ENCODE data around the gene SLC25A30. TPM values are rescaled to one million over a fixed set of nuclear protein-coding genes. Genes with fewer than 3 reads are reported as not detected.
A peak's percentile ranks its signal among the peaks of the same experiment; 100 is the strongest.
"Not testable (repeated sequence)": the region's sequence is repeated elsewhere in the genome, so short reads cannot be mapped to it uniquely, and the experiment has no call there.

Gene SLC25A30
- total RNA-seq, 1 donor from 2014 or later: 33.2 TPM

DNA sequence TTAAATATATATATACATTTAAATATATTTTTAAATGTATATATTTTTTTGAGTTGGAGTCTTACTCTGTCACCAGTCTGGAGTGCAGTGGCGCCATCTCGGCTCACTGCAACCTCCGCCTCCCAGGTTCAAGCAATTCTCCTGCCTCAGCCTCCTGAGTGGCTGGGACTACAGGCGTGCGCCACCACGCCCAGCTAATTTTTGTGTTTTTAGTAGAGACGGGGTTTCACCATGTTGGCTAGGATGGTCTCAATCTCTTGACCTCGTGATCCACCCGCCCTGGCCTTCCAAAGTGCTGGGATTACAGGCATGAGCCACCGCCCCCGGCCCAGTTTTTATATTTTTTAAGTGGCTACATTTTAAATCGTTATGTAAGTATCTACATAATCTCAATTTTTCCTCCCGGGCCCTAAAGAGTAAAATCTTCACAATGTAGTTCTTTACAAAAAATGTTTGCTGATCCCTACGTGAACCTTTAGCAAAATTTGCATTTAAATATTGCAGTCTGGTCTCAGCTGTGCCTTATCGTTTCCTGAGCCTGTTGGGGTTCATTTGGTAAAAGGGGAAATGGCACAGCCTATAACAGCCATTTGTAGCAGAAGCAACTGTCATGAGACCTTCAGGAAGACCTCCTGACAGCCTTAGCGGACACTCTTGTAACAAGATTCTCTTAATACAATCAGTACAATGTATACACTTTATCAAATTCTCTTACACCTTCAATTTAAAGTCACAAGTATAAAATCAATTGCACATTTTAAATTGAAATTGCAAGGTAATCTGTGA, 8.1 kb upstream of the SLC25A30 start:
- DNase-seq: not testable (repeated sequence)

DNA sequence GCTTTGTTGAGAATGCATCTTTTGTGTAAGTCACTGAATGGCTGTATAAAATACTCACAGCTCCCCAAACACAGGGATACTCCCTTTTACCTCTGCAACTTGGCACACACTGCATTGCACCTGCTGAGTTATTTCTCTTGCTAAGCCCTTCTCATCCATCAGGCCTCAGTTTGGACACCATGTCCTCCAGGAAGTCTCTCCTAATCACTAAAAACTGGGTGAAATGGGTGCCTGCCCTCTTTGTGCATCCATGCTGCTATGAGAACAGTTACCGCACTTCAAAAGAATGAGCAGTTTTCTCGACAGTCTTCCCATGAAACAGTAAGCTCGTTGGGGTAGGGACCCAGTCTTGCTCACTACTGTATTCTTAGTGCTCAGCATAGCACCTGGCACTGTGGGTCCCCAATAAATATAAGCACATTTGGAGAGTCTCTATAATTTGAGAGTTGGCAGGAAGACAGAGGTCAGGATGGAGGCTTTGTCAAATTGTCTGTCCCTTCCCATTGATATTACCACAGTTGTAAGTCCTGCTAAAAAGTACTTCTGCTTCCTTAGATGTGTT, 4.6 kb upstream of the SLC25A30 start:
- no peak for DNase-seq

DNA sequence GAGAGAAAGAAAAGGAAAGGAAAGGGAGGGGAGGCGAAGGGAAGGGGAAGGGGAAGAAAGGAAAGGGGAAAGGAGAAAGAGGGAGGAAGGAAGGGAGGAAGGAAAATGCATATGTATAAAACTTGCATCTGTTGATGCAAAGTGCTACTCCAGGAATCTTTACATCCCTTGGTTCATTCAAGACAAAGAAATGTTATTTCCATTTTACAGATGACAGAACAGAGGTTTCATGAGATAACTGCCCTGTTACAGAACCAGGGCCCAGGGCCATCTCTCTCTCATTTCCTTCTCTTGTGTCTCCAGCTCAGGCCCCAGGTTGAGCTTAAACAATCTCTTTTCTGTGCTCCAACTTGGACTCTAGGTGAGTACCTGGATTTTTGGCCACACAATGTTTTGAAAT, 1.8 kb upstream of the SLC25A30 start:
- DNase-seq: no peak

DNA sequence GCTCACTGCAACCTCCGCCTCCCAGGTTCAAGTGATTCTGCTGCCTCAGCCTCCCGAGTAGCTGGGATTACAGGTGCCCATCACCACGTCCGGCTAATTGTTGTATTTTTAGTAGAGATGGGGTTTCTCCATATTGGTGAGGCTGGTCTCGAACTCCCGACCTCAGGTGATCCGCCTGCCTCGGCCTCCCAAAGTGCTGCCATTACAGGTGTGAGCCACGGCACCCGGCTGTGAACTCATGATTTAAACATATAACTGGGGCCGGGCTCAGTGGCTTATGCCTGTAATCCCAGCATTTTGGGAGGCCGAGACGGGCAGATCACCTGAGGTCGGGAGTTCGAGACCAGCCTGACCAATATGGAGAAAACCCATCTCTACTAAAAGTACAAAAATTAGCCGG, 1.2 kb upstream of the SLC25A30 start:
- not testable (repeated sequence) for DNase-seq

DNA sequence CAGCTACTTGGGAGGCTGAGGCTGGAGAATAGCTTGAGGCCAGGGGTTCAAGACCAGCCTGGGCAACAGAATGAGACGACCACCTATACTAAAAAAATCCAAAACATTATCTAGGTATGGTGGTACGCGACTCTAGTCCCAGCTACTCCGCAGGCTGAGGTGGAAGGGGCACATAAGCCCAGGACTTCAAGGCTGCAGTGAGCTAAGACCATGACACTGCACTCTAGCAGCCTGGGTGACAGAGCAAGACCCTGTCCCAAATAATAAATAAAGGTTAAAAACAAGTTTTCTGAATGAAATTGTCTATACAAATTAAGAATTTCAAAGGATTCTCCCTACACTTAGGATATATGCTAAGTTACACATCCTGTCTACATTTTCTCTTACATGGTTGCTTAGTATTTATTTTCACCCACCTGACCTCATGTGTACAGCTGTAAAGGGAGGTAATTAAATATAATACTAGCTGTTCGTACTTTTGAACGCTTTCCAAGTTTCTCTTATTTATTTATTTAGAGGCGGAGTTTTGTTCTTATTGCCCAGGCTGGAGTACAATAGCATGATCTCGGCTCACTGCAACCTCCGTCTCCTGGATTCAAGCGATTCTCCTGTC, 1.6 kb downstream of the SLC25A30 start:
- DNase-seq: peak; percentile 44

DNA sequence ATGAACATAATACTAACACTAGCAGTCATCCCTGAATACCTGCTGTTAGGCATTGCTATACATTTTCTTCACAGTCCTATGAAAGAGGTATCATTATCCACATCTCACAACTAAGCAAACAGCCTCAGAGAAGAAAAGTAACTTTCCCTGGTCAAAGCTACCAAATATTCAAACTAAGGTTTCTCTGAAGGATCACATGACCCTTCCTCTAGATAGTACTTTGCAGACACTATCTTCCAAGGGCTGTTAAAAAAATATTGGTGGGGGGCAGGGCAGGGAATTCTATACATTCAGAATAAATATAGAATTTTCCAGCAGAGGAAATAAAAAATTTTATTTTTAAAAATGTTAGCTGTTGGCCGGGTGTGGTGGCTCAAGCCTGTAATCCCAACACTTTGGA, 3.1 kb downstream of the SLC25A30 start:
- no peak for DNase-seq

DNA sequence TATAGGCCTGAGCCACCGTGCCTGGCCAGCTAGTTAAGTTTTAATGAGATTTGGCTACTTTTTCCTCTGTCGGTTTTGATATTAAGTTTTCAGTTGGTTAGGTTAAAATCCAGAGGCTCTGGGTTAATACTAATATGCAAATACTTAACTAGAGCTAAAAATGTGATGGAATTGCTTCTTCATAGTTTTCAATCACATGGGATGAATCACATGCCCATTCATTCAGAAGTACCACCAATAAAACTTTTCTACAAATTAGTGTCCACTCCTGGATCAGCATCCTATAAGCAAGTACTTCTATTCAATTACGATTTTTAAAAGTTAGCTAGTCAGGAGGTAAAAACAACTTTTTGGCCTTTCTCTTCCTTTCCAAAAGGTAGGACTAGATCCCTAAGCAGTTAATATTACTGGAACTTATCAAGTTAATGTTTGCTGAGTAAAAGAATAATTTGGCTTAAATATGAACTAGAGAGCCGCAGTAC, 4.3 kb downstream of the SLC25A30 start:
- no peak for DNase-seq

DNA sequence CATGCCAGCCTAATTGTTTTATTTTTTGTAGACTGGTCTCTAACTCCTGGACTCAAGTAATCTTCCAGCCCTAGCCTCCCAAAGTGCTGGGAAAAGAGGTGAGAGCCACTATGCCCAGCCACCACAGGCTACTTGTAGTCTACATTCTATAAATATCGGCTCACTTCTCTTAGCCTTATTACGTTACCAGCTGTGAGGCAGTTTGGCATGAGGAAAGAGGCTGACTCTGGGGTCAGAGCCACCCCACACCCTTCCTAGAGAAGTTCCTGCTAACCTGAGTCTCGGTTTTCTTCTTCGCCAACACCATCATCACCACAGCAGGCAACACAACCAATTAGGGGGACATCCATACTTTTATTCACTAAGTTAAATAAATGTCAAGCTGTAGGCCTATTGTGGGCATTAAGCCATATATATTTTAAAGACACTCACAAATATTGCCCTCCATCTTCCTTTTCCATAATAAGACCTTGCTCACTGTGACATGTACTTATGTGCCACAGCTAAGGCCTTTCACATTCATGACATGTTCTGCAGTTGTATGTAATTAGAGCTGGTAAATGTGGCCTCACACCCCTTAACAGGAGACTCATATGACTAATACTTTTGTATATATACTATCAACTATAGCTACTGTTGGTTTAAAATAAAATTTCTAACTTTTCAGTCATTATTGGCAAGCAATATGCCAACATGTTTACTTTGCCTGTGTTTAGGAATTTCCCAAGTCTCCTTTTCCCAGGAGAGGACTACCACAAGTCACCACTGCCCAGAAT, 5.7 kb downstream of the SLC25A30 start:
- no peak for DNase-seq

DNA sequence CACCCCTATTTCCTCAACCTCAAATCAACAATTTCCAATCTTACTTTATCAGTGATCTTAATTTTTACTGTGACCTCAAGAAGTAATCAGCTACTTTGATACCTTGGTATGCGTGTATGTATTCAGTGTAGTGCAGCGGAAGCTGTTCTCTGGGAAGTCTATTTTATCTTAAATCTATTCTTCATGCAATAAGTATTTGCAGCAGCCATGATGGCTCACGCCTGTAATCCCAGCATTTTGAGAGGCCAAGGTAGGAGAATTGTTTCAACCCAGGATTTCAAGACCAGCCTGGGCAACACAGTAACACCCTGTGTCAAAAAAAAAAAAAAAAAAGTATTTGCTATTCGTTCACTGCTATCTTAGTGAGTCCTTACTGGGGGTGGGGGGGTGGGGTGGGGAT, 6.5 kb downstream of the SLC25A30 start:
- DNase-seq: no peak

DNA sequence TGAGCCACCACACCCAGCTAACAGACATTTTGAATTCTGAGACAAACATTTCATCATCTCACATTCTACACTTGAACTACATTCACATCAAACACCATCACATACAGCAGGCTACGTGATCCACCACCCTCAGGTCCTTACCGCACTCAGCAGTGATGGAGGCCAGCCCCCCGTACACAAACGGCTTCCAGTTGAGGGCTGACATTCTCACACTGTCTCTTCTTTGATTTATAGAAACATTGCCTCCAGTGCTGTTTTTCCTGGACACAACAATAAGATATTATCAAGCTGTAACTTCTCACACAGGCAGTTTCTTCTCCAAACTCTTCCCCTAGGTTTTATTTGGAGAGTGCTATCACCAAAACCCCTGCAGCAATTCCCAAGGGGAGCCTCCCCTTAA, 7.0 kb downstream of the SLC25A30 start:
- no peak for DNase-seq

DNA sequence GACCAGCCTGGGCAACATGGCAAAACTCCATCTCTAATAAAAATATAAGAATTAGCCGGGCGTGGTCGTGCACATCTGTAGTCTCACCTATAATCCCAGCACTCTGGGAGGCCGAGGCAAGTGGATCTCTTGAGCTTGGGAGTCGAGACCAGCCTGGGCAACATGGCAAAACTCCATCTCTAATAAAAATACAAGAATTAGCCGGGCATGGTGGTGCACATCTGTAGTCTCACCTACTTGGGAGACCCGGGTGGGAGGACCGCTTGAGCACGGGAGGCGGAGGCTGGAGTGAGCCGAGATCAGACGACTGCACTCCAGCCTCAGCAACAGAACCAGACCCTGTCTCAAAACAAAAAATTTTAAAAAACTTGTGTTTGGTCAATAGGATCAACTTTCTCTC, 7.7 kb downstream of the SLC25A30 start:
- DNase-seq: no peak

DNA sequence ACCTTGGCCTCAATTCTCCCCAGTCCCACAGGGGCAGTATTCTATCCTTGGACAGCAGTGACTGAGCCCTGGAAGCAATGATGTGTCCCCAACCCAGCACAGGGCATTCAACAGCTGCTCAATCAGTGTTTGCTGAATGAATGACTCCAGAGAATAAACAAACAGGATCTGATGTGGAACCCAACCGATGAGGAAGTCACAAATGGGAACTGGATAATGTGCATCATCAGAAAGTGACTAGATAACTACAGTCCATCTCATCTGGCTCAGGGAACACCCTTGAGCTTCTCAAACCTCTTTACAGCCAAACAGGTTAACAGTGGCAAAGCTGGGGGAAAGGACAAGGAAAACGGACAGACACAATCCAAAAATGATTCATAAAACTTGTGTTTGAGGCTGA, 8.2 kb downstream of the SLC25A30 start:
- no peak for DNase-seq

DNA sequence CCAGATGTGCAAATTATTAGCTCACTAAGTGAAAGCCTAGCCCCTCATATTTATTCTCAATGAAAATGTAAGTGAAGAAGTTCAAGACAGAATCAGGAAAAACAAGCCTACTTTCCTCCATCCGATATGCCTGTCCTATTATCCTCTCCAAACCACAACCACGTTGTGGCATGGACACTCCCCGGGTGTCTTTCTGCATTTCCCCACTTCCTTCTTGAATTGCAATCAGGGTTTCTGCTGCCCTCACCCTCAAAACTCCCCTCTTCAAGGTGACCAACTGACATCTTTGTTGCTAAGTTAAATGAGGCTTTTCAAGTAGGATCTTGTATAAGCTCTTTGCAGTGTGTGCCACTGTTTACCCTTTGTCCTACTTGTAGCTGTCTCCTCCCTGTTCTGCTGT, 11.8 kb downstream of the SLC25A30 start:
- no peak for DNase-seq

DNA sequence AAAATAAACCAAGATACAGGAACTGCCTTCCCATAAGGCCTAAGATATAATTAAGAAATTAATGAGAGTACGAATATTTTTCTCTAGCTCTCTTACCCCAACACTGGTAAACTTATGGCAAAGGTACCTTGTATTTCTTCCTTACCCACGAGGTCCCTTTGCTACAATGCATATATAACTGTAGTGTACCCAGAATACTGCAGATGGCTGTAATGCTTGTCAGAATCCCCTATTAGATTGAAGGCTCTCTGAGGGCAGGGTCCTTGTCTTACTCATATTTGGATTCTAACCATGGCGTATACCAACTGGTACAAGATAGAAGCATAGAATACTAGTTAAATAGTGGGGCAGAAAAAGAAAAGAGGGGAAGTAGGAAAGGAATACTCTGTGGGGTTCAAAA, 15.1 kb downstream of the SLC25A30 start:
- no peak for DNase-seq

DNA sequence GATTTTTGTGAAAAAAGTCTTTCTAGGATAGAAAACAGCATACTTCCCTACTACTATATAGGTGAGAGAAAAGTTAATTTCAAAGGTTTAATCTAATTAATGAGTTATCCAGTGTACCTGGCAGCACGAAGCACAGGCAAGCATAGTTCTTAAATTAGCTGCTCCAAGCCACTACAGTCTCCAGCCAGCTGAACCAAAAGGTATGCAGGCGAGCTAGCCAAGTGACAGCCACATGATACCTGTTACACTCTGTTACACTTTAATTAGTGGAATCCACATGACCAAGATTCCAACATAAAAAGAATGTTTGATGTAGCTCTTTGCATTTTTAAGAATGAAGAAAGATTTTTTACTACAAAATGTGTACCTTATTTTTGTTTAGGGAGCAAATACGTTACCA, 15.5 kb downstream of the SLC25A30 start:
- no peak for DNase-seq

DNA sequence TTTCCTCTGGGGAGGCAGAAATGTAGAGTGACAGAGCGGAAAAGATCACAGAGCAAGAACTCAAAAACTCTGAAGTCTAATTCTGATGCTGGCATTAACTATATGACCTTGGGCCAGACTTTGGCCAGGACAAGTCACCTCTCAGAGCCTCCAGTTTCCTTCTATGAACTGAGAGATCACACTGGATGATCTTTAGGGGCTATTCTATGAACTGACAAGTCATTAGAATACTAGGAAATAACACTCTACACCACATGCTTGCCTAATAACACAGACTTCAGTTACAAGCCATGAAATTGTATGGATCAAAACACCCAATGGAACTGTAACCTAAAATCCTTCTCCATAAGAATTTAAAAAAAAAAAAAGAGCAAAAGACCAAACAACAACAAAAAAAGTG, 16.9 kb downstream of the SLC25A30 start:
- no peak for DNase-seq

DNA sequence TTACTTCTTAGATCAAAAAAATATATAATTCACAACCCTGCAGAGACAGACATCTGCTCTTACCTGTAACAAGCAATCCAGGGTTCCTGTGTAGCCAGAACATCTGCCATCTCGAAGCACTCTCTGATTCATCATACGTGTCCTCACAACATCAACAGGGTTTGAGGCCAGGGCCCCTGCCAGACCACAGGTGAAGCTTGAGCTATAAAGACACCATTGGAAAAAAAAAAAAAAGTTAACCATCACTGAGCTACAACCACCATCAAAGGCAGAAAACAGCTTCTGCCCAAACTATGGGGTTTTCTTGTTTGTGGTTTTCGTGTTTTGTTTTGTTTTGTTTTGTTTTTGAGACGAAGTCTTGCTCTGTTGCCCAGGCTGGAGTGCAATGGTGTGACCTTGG, 19.3 kb downstream of the SLC25A30 start:
- DNase-seq: no peak

DNA sequence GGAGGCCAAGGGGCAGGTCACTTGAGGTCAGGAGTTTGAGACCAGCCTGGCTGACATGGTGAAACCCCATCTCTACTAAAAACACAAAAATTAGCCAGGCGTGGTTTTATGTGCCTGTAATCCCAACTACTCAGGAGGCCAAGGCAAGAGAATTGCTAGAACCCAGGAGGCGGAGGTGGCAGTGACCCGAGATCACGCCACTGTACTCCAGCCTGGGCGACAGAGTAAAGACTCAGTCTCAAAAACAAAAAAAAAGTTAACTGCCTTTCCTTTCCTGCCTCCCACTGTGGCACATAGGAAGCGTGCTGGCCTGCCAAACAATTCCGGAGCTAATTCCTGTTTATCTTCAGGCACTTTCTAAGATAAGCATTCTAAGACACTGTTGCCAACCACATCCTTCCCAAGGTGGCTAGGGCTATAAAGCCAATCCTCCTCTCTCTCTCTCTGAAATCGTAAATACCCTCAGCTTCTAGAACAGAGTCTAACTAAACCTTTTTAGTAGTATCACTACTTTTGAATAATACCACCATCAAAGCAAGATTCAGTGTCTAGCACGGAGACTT, 21.6 kb downstream of the SLC25A30 start:
- DNase-seq: peak; percentile 68

DNA sequence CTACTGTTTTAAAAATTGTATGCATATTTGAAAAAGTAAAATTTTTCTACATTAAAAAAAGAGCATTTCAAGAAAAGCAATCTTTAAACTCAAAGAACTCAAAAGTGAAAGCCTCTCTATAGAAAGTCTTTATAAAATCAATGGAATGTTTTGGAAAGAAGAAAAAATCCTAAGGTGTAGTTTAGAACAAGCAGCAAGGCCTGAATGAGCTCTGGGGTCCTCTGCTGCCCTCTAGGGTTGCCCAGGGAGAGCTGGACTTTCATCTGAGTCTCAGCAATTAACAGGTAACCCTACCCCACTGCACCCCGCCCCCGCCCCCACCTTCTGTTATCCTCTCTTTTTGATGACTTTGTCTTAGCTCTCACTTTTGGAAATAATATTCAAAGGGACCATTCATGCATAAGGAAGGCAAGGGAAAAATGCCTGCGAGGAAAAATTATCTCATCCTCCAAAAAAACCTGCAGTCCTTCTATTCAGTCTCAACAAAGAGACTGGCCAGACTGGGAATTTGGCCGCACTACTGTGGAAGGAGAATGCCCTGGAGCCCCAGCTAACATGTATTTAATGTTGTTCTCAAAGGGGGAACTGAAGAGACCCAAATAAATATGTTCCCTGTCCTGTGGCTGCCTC, 24.1 kb downstream of the SLC25A30 start:
- DNase-seq: peak; percentile 81

DNA sequence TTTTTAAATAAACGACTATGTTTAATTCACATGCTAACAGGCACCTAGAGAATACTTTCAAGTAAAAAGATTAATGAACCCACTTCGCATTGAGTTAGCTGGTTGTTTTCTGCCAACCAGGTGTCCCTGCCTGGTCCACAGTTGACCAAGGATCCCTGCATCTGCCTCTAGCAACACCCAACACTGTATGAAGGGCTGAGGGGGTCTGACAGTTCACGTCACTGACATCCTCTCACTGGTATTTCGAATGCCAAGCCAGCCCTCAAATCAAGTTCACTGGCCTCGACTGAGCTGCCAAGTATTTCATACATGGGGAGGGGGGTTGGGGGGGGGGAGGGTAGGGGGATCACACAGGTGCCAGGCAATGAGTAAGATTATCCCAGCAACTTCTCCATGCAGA, 25.4 kb downstream of the SLC25A30 start:
- no peak for DNase-seq

DNA sequence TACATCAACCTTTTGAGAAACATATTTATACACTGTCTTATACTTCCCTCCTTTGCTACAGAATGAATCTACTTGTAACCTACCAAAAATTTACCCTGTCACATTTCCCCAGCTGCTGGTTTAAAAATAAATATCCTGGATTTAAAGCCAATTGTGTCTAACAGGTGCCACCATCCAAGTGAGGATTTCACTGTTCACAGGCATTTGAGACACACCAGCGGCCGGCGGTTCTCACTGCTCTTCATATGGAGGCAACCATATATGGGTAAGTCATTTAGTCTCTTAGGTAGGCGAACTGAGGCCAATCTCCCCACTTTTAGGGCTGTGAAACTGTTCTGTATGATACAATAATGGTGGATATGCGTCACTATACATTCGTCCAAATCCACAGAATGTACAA, 26.2 kb downstream of the SLC25A30 start:
- DNase-seq: no peak

DNA sequence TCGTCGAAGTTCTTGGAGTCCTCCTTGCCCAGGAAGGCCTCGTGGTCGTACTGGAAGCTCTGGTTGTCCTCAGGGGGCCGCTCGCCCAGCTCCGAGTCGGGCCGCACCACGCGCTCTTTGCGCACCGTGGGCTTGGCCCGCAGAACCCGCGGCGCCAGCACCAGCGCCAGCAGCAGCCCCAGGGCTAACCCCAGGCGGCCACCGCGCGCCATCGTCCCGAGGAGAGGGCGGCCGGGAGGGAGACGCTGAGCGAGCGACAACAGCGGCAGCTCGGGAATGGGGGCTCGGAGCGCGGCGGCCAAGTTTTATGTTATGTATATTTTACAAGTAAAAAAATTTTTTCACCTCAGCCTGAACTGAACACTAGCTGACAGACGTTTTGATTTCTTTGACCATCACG, 27.0 kb downstream of the SLC25A30 start:
- not testable (repeated sequence) for DNase-seq
